Naive B cell (primary cell): ENCODE measurements around the gene CENPN. TPM values are rescaled to one million over a fixed set of nuclear protein-coding genes. Genes with fewer than 3 reads are reported as not detected.

Source experiments
- ATAC-seq, 2 donors: fragments of 150-1000 bp; cut with Tn5 transposase; 2 replicates each; pipeline ENCODE4 v1.10.0; 2021; ENCODE audit warnings: low read depth in 2 of 2, mild to moderate bottlenecking in 2 of 2, moderate library complexity in 2 of 2
- DNase-seq: peaks from one replicate; pipeline ENCODE4 v3.0.0; 2022
- H3K27ac Mint-ChIP-seq, 6 donors: one replicate each; pipeline ENCODE4 v1.8.0; 2020 to 2022; ENCODE audit warnings: mild to moderate bottlenecking in 6 of 6, mixed read lengths in 6 of 6, moderate library complexity in 5 of 6, inconsistent platforms in 2 of 6
- H3K27me3 Mint-ChIP-seq, 3 donors: one replicate each; pipeline ENCODE4 v1.8.0; 2021 to 2022; ENCODE audit warnings: mixed read lengths in 3 of 3, mild to moderate bottlenecking in 1 of 3
- H3K36me3 Mint-ChIP-seq, 2 donors: one replicate each; pipeline ENCODE4 v1.8.0; 2020 to 2022; ENCODE audit warnings: mixed read lengths in 2 of 2, inconsistent platforms in 1 of 2, mild to moderate bottlenecking in 1 of 2
- H3K4me1 Mint-ChIP-seq, 3 donors: one replicate each; pipeline ENCODE4 v1.8.0; 2020 to 2022; ENCODE audit warnings: mixed read lengths in 3 of 3, inconsistent platforms in 1 of 3, mild to moderate bottlenecking in 1 of 3, moderate library complexity in 1 of 3
- H3K4me3 Mint-ChIP-seq, 8 donors: one replicate each; pipeline ENCODE4 v1.8.0; 2020 to 2022; ENCODE audit warnings: mild to moderate bottlenecking in 8 of 8, mixed read lengths in 8 of 8, moderate library complexity in 8 of 8, inconsistent platforms in 2 of 8
- H3K9me3 Mint-ChIP-seq, 7 donors: one replicate each; pipeline ENCODE4 v1.8.0; 2020 to 2022; ENCODE audit warnings: mixed read lengths in 7 of 7, mild to moderate bottlenecking in 5 of 7, inconsistent platforms in 2 of 7, moderate library complexity in 1 of 7
- polyA plus RNA-seq, 6 donors: library from polyadenylated mRNA; unstranded; fragments of 300-500 nt; fragmentation: Illumina TruSeq; gene quantifications; one replicate each; pipeline ENCODE4 v1.2.3, GENCODE V29; 2021; ENCODE audit warnings: low read depth in 6 of 6

The CENPN gene
- polyA plus RNA-seq, 6 donors from 2014 or later: 4.2 to 11.8 (median 8.6) TPM

DNA sequence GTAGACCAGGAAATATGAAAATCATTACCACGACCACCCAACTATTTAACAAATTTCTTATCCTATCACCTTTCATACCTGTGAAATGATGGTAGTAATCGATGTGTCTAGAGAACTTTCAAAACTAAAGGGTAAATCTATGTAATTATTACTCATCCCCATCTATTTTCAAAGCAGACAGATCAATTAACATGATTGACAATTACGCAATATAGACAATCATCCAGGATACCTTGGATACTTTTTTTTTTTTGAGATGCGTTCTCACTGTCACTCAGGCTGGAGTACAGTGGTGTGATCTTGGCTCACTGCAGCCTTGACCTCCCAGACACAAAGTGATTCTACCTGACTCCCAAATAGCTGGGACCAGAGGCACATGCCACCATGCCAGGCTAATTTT is 74.0 kb downstream of the CENPN start:
- Mint-ChIP-seq H3K4me3 (peak overlapping the region in 1 of 8 donors; percentile 11), H3K36me3 (no peaks in the 10 kb centered on the region), H3K27ac (no peak overlapping the region), H3K9me3 (no peaks in the 10 kb centered on the region), H3K4me1 (peaks cover 0 to 3% (median 0%) of the 10 kb centered on the region in 3 donors), H3K27me3 (no peaks in the 10 kb centered on the region)
- DNase-seq (no peak), ATAC-seq (no peak)

Other genes starting within 250 kb of the CENPN start
- under 1 TPM in 2 of 6 donors, not detected in 4; 0.03 to 0.13 TPM for gene CDYL2, start 202.6 kb upstream of the CENPN start, polyA plus RNA-seq
- 100 to 1,000 TPM in 2 of 6 donors, 10 to 100 TPM in 4; 71.2 to 106 (median 83.2) TPM for gene CMC2, start 329 bp upstream of the CENPN start, polyA plus RNA-seq
- gene ATMIN, start 28.6 kb downstream of the CENPN start, polyA plus RNA-seq: 10 to 100 TPM; 22.9 to 49.0 (median 30.8) TPM
- under 1 TPM; 0.25 to 0.52 (median 0.46) TPM for gene C16orf46, start 70.0 kb downstream of the CENPN start, polyA plus RNA-seq
- gene GCSH, start 89.2 kb downstream of the CENPN start, polyA plus RNA-seq: 10 to 100 TPM in 1 of 6 donors, 1 to 10 TPM in 5; 3.7 to 12.7 (median 6.2) TPM
- gene BCO1, start 231.5 kb downstream of the CENPN start, polyA plus RNA-seq: not detected